Esophagus squamous epithelium (tissue), 4 donors: ENCODE data around the gene ZSWIM8.

ENCODE experiments used
- POLR2A ChIP-seq, 4 donors: fragments of 450-650 bp; IDR thresholded peaks; one replicate each; pipeline ENCODE4 v1.6.1; 2017; ENCODE audit warnings: antibody characterized with exemption in 4 of 4, mild to moderate bottlenecking in 4 of 4, moderate library complexity in 3 of 4
- TF ChIP-seq, protein P1 (sequence below), 6 experiments: fragments of 450-650 bp in 4 of 6; fragments of 200-600 bp in 2 of 6; sonication (generic) in 2 of 6; IDR thresholded peaks; one replicate each; pipeline ENCODE4 v1.5.1; 2016 to 2019; ENCODE audit warnings: antibody characterized with exemption in 6 of 6, mild to moderate bottlenecking in 4 of 6, moderate library complexity in 4 of 6

DNA sequence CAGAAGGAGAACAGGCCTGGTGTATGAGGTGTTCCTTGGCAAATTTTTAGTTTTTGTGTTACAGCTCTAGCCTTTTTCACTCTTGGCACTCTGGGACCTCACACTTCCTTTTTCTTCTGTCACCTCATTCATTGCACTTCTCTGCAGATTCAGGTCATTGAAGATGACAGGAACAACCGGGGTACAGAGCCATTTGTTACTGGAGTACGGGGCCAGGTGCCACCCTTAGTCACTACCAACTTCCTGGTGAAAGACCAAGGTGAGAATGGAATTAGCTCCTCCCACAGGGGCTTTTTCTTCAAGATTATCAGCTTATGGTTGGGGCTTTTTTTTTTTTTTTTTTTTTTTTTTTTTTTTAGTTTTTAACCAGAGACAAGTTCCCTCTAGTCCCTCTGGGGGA is 22.1 kb upstream of the ZSWIM8 start:
- no peak for TF ChIP-seq POLR2A (IDR thresholded peaks at IDR 0.05)
- TF ChIP-seq, protein P1, sequence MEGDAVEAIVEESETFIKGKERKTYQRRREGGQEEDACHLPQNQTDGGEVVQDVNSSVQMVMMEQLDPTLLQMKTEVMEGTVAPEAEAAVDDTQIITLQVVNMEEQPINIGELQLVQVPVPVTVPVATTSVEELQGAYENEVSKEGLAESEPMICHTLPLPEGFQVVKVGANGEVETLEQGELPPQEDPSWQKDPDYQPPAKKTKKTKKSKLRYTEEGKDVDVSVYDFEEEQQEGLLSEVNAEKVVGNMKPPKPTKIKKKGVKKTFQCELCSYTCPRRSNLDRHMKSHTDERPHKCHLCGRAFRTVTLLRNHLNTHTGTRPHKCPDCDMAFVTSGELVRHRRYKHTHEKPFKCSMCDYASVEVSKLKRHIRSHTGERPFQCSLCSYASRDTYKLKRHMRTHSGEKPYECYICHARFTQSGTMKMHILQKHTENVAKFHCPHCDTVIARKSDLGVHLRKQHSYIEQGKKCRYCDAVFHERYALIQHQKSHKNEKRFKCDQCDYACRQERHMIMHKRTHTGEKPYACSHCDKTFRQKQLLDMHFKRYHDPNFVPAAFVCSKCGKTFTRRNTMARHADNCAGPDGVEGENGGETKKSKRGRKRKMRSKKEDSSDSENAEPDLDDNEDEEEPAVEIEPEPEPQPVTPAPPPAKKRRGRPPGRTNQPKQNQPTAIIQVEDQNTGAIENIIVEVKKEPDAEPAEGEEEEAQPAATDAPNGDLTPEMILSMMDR (IDR thresholded peaks at IDR 0.05), result no peak
